ENCODE data around the gene CYTH4. TPM values are rescaled to one million over a fixed set of nuclear protein-coding genes. Genes with fewer than 3 reads are reported as not detected.

The CYTH4 gene
- total RNA-seq, 1 experiment from 2014 or later, result 0.15 TPM

GRCh38 chr22:37275134-37275533 is 7.2 kb upstream of the CYTH4 start:
- H3K27me3 Mint-ChIP-seq (ENCODE audit: low read depth), result no peaks in the 10 kb centered on the region
- no peak for ATAC-seq
- H3K4me3 Mint-ChIP-seq, result no peak overlapping the region
- no peaks in the 10 kb centered on the region for H3K36me3 Mint-ChIP-seq
- CTCF ChIA-PET, result no interaction called here
- TF ChIP-seq IRF1 (CRISPR knock-in tag; IDR thresholded peaks at IDR 0.05) (no peak), PREB (CRISPR knock-in tag; IDR thresholded peaks at IDR 0.05; ENCODE audit: borderline replicate concordance) (no peak), FOXJ3 (CRISPR knock-in tag; IDR thresholded peaks at IDR 0.05; ENCODE audit: borderline replicate concordance) (no peak), TEAD1 (CRISPR knock-in tag; IDR thresholded peaks at IDR 0.05) (no peak), ZNF232 (CRISPR knock-in tag; IDR thresholded peaks at IDR 0.05) (no peak), HMGXB4 (CRISPR knock-in tag; IDR thresholded peaks at IDR 0.05) (no peak), GRHL2 (CRISPR knock-in tag; IDR thresholded peaks at IDR 0.05; ENCODE audit: insufficient replicate concordance, severe bottlenecking) (no peak), E2F5 (CRISPR knock-in tag; IDR thresholded peaks at IDR 0.05) (no peak)
- H3K4me1 Mint-ChIP-seq, result no peaks in the 10 kb centered on the region
- DNase-seq (ENCODE audit: low spot score), result no peak
- no peaks in the 10 kb centered on the region for H3K9me3 Mint-ChIP-seq
- POLR2A ChIA-PET, result no interaction called here
- H3K27ac Mint-ChIP-seq, result no peak overlapping the region

- DNase-seq (ENCODE audit: low spot score) (no peak), ATAC-seq (no peak)
- no peaks in the 10 kb centered on the region for H3K36me3 Mint-ChIP-seq
- H3K27me3 Mint-ChIP-seq (ENCODE audit: low read depth), result no peaks in the 10 kb centered on the region
- no peaks in the 10 kb centered on the region for H3K4me1 Mint-ChIP-seq
- CTCF ChIA-PET, result interaction anchor here (1.7 kb wide), 1 partner anchor 8 kb away, joined by 7 read pairs; no protein-coding TSS in a partner anchor
- H3K9me3 Mint-ChIP-seq, result no peaks in the 10 kb centered on the region
- H3K27ac Mint-ChIP-seq, result no peak overlapping the region
- H3K4me3 Mint-ChIP-seq, result no peak overlapping the region
- POLR2A ChIA-PET, result no interaction called here
- TF ChIP-seq FOXK1 (CRISPR knock-in tag; IDR thresholded peaks at IDR 0.05) (no peak), MXD4 (CRISPR knock-in tag; IDR thresholded peaks at IDR 0.05; ENCODE audit: borderline replicate concordance) (no peak), NFE2L1 (CRISPR knock-in tag; IDR thresholded peaks at IDR 0.05) (no peak), ZNF232 (CRISPR knock-in tag; IDR thresholded peaks at IDR 0.05) (no peak), AR (CRISPR knock-in tag; IDR thresholded peaks at IDR 0.05) (no peak), ZNF281 (CRISPR knock-in tag; IDR thresholded peaks at IDR 0.05) (no peak), OVOL2 (CRISPR knock-in tag; IDR thresholded peaks at IDR 0.05; ENCODE audit: borderline replicate concordance) (no peak), KAT7 (CRISPR knock-in tag; IDR thresholded peaks at IDR 0.05; ENCODE audit: borderline replicate concordance) (no peak), SMAD4 (CRISPR knock-in tag; IDR thresholded peaks at IDR 0.05) (no peak), TCF7 (CRISPR knock-in tag; IDR thresholded peaks at IDR 0.05; ENCODE audit: low read depth) (no peak), ZNF425 (CRISPR knock-in tag; conservative IDR thresholded peaks at IDR 0.05) (no peak), HMGXB4 (CRISPR knock-in tag; IDR thresholded peaks at IDR 0.05) (no peak), CREM (CRISPR knock-in tag; IDR thresholded peaks at IDR 0.05) (no peak), HMGA2 (CRISPR knock-in tag; IDR thresholded peaks at IDR 0.05) (no peak)
These were observed 6.7 kb upstream of the CYTH4 start for GRCh38 chr22:37275622-37276021.
